GM19468 (cell line): Measurements from ENCODE around the gene ACSL1.
"Not testable (repeated sequence)": the region's sequence is repeated elsewhere in the genome, so short reads cannot be mapped to it uniquely, and the experiment has no call there.

ENCODE experiments used
- ATAC-seq: cut with Tn5 transposase; IDR thresholded peaks from one replicate; pipeline ENCODE4 v1.9.1; 2021; ENCODE audit warnings: mild to moderate bottlenecking, moderate library complexity, moderate number of reproducible peaks; ENCODE audit not compliant: unreplicated experiment; ENCODE audit errors: extremely low read depth

The ACSL1 gene

DNA sequence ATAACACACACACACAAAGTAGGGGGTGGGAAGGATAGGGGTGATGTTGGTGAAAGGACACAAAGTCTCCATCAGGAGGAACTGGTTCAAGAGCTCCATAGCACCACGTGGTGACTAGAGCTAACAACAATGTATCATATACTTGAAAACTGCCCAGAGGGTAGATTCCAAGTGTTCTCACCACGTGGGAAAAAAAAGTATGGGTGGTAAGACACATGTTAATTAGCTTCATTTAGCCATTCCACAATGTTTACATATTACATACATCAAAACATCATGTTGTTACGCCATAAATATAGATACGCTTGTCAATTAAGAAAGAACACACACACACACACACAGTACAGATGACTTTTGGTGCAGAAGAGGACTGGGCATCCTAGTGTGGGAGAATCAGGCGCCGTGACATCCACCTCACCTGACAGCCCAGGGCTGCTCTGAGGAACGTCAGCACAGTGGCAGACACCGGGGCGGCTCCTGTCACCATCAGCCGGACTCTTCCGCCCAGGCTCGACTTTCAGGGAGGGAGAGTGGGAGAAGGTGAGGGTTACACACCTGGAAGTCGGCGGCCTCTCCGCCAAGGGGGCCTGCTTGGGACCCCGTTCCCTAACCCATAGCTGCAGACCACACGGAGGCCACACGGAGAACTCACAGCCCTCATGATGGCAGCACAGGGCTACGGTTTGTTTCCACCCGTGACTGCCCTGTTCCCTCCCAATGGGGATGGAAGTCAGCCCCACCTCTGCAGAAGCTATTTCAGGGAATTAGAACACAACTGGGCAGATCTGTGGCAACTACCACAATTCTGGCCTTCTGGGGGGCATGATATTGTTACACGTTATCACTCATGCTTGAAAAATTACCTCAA, 60.1 kb downstream of the ACSL1 start:
- ATAC-seq, result no peak

DNA sequence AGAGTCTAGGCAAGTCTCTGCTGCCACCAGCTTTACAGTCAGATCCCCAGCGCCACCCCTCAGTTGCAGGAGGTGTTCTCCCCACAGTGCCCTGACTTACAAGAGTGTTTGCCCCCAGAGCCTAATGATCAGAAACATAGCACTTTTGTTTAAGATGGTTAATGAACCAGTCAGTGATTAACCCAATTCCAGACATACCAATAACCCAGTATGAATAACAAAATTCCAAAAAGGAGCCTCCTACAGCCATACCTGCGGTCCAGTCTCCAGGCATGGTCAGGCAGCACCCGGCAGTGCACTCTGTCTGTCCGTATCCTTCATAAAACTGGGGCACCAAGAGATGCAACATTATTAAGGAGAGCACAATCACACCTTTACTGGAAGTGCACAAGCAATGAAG, 61.2 kb downstream of the ACSL1 start:
- ATAC-seq, result no peak

DNA sequence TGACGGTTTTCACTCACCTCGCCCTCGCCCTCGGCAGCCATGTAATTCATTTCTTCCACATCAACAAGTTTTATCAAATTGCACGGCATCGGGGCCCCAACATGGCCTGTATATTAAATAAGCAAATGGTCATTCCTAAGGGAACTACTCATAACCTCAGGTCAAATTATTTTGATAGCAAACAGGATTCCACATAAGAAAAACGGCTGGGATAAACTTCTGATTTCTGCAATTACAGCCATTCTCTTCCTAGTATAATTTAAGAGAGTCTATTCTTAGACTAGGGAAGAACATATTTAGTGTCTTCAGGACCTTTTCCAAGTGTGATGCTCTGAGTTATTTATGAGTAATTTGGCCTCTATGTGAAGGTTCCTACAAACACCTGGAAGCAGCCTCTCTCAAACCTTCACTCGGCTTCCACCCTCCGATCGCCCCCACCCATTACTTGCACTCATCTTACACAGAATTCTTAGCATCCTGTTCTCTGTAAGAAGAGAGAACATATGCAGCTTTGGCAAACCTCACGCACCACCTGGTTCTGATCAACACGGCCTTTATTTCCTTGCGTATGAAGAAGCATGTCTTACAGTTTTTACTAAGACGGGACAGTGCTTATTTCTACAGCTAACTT, 62.5 kb downstream of the ACSL1 start:
- no peak for ATAC-seq

DNA sequence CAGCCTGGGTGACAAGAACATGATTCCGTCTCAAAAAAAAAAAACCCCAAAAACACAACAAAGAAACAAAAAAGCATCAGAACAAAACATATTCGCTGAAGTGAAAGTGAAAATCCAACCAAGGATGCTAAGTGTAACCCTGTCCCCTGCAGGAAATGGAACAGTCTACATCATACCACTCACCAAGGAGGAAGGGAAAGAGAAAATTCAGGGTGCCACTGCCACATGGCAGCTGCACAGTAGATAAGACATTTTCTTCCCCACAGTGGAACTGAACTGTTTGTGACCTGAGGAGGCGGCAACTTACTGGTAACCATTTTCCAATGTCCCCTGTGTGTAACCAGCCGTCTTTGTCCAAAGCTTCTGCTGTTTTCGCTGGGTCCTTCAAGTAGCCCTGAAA, 63.7 kb downstream of the ACSL1 start:
- ATAC-seq, result peak; percentile 75

DNA sequence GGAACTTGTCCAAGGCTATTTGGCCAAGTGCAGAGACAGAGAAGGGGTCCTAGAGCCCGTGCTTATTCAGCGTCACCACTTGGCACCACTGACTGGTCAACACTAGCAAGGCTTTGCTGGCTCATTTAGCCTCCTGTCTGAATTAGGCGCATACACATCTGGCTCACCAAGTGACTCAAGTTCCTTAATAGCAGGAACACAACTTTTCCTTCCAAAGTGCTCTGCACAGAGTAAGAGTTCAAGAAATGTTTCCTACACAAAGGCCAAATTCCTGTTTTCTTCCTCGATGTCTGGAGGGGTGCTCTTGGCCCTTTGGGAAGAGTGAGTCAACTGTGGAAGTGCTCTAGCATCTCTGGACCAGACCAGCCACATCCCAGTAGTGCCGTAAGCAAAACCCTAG, 65.1 kb downstream of the ACSL1 start:
- no peak for ATAC-seq

DNA sequence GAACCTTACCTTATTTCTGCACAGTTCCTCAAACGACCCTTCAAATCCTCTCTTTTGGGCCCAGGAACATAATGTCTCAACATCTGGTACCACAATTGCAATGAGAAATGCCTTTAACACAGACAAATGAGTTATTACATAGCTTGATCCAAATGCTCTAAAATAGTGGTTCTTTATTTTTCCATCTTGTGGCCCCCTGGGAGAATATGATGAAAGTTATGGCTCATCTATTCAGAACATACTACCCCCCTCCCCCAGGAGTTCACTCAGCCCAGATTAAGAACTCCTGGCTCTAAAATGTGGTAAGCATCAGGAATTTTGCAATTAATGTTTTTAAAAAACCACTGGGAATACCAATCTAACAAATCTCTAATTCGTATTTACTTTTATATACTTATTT, 68.0 kb downstream of the ACSL1 start:
- ATAC-seq, result no peak

DNA sequence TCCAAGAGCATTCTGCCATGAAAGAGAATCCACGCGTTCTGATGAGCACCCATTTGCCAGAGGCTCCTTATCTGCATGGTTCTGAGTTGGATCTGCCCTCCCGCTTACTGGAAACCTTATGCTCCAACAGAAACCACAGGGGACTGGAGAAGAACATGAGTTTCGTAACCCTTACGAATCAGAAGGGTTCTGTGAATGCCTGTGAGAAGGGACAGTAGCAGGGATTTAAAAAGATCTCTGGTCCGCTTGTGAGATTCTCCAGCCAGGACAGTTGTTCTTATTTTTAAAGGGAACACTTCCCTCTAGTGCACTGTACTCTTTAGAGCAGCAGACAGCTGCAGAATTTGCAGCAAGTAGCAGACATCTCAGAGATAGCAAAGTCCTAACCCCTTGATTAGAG, 69.4 kb downstream of the ACSL1 start:
- no peak for ATAC-seq

DNA sequence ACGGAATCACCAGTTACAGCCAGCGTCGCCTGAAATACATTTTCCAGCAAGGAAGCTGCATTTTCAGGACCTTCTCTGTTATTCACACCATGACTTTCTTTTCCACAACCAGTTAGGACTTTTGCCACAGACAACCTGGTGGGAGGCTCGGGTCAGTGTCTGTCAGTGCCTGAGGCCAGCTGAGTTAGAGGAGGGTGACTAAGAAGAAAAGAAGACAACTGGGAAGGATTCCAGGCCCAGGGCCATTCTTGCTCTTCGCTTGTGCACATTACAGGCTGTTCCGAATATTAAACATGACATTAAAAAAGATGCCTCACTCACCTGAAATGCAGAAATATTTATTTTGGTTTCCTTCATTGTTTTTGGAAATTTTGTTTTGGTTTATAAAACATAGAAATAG, 70.5 kb downstream of the ACSL1 start:
- ATAC-seq, result no peak

DNA sequence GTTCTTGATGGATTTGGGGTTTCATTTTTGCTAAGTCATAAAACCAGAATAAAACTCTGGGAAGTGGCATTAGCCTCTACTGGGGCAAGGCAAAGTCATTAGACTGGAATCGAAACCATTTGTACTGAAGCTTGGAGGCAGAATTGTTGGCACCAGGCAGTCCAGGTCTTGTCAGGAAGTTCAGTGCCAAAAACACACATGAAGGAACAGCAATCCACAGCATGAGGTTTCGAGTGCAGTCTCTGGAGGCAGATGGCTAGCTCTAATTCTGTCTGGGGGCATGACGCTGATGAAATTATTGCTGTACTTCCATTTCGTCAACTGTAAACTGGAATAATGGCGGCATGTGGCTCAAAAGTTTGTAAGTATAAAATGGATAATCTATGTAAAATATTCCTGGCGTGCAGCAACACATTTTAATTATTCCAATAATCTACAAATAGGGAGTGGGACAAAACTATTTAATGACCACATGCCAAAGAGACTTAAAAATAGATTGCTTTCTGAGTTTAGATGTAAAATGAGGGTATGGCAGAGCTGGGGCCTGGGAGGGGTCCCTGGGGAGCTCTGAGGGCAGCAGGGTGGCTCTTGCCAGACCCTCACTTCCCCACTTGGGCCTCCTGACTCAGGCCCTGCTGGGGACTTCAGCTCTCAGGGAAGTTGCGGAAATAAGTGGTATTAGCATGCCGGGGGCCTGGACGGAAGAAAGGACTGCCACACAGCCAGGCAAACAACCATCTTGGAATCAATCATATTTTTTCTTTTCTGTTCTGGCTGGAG, 73.1 kb downstream of the ACSL1 start:
- no peak for ATAC-seq

DNA sequence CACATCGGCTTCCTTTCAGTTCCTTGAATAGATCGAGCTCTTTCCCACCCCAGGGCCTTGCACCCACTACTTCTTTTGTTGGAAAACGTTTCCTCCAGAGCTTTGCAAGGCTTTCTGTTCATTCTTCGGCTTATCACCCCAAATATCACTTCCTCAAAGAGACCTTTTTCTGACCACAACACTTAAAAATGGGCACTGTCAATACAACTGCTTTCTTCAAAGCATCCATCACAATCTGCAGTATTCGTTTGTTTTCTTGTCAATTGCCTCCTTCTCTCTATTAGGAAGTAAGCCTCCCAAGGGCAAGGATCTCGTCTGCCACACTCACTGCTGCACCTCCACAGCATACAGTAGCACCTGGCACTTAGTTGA, 74.2 kb downstream of the ACSL1 start:
- no peak for ATAC-seq

DNA sequence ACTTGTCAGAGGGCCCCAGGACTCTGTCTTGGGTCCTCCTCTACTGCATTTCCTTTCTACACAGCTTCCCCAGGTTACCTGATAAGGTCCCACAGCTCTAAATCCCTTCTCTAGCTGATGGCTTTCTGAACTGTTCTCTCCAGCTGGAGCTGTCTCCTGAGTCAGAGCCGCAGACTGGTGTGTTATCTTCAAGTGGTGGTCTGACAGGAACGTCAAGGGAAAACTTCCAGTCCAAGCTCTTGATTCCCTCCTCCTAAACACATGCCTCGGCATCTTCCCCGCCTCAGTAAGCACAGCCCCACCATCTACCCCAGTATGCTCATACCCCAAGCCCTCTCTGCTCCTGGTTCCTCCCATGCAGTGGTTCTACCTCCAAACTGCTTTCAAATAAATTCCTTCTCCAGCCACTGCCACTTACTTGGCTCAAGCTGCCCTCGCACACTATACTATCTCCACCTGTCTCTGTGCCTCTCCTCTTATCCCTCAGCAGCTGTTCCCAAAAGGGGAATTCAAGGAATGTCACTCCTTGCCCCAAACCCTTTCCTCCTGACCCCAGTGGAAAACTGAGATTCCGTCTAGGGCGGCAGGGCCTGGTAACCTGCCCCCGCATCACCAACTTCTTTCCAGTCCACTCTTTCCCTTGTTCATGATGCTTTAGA, 74.7 kb downstream of the ACSL1 start:
- no peak for ATAC-seq

DNA sequence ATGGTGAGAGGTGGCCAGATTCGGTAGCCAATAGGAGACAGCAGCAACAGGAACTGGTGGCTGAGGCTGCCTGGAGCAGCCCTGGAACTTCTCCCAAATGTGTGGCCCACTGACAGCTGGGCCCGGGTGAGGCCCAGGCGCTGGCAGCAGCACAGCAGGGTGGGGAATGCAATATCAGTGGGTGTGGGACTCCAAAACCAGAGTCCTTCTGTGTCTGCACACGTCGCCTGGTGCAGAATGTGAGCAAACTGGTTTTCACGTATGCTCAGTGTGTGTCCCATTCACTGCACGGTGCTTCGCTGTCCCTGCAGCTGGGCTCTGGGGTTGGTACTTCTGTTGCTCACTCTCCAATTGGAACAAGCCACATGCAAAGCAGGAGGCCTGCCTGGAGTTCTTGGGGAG, 77.5 kb downstream of the ACSL1 start:
- no peak for ATAC-seq

DNA sequence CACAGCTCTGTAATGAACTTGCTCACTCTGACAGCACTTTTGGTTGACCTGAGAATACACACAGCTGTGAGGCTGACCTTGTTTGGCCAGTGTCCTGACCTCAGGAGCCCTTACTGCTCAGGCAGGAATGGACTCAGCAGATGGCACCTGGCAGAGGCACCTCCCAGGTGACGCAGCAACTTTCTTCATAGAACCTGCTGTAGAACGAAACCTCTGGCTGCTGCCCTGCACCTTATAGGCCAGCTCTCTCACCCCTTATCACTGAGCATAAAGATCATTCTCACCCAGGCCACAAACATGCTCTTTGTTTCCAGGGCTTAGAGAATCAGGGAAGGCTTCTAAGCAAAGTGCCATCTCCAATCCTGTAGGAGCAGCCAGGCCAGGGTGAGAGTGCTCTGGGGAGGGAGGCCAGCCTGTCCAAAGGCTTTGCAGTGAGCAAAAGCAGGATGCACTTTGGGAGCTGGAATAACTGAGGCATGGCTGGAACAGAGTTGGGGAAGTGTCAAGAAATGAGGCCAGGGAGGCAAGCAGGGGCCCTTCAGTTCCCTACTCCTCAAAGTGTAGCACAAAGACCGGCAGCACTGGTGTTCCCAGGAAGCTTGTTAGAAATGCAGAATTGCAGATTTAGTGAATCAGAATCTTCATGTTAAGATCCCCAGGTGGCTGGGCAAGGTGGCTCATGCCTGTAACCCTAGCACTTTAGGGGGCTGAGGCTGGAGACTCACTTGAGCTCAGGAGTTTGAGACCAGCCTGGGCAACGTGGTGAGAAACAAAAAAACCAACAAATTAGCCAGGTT, 78.5 kb downstream of the ACSL1 start:
- no peak for ATAC-seq

DNA sequence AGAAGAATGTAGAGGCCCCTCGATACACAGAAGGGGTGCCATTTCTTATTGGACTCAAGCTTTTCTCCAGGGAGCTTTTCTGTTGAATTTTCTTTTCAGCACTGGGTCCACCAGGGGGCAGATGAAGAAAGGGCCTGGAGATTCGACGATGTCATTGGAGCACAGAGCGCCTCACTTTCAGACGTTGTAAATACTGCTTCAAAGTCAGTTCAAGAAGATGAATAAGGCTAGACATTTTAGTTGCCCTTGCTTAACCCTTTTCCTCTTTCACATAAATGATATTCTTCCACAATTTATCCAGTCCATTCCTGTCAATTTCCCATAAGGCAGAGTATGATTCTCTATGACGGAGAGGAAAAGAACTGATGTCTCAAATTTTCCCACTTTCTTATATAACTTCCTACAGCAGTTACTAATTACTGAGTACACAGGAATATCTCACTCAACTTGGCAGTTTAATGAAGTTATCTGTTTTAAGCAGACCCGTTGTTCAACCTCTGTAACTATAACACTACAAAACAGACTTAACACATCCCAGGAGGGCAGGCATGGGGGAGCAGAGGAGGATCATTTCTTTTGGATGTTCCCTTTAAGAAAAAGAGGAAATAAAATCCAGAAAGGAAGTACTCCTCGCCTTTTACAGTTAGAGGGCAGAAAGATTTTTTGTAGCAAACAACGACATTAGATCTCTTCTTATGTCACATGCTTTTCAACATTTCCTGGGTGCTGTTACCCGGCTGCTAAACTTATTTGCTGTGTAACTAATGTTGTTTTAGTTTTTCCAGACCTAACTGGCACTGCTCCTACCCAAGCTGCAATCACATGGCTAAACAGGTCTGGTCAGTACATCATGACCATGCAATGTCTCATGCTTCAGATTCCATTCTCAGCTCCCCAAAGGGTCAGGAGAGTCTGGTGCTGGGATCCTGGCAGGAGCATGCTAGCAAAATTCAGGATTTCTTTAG, 79.7 kb downstream of the ACSL1 start:
- no peak for ATAC-seq

DNA sequence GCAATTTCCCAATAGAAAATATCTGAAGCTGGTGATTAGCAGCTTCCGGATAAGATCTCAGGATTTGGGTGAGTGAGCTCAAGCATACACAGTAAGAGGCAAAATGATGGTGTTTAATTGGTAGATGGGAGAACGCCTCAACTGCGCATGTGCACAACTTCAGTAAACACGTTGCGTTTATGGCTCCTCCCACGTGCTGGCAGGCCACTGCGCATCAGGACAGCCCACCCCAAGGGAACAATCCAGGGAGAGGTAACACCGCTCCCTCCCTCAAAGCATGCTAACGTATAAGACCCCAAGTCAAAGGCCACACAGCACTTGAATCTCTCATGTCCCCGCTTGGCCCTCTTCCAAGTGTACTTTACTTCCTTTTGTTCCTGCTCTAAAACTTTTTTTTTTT, 81.5 kb downstream of the ACSL1 start:
- no peak for ATAC-seq

DNA sequence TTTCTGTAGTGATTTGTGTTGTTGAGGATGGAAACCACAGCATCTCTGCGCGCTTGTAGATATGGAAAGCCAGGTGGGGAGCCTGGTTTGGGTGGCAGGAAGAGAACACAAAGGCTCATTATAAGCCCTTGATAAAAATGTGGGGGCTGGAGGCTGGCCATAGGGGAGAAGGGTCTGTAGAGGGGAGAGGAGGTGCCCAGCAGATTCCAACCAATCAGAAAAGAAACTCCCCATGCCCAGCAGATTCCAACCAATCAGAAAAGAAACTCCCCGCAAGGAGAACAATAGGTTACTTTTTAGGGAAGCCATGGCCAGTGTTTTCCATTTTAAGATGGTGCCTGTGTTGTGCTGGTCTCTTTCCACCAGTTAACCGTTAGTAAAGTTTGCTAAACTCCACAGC, 82.1 kb downstream of the ACSL1 start:
- no peak for ATAC-seq

DNA sequence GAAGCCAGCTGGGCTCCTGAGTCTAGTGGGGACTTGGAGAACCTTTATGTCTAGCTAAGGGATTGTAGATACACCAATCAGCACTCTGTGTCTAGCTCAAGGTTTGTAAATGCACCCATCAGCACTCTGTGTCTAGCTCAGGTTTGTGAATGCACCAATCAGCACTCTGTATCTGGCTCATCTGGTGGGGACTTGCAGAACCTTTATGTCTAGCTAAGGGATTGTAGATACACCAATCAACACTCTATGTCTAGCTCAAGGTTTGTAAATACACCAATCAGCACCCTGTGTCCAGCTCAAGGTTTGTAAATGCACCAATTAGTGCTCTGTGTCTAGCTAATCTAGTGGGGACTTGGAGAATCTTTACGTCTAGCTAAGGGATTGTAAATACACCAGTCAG, 84.1 kb downstream of the ACSL1 start:
- not testable (repeated sequence) for ATAC-seq

DNA sequence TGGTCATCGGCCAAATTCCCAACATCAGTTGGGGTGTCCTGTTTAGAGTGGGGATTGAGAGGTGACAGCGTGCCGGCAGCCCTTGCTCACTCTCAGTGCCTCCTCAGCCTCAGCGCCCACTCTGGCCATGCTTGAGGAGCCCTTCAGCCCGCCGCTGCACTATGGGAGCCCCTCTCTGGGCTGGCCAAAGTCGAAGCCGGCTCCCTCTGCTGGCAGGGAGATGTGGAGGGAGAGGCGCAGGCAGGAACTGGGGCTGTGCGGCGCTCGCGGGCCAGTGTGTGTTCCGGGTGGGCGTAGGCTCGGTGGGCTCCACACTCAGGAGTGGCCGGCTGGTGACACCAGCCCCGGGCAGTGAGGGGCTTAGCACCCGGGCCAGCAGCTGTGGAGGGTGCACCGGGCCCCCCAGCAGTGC, 84.8 kb downstream of the ACSL1 start:
- ATAC-seq, result no peak

DNA sequence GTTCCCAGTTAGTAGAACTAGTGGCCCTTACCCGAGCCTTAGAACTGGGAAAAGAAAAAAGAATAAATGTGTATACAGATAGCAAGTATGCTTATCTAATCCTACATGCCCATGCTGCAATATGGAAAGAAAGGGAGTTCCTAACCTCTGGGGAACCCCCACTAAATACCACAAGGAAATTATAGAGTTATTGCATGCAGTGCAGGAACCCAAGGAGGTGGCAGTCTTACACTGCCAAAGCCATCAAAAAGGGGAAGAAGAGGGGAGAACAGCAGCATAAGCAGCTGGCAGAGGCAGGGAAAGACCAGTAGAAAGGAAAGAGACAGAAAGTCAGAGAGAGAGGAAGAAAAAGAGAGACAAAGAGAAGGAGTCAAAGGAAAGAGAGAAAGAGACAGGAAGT, 86.2 kb downstream of the ACSL1 start:
- not testable (repeated sequence) for ATAC-seq
